Activated CD8-positive, alpha-beta memory T cell treated with anti-CD3 and anti-CD28 coated beads, Interleukin-2, amount 50 U/mL, for 48 hours (primary cell): ENCODE measurements around the gene PRDM16.

Experiments
- DNase-seq: peaks from one replicate; pipeline ENCODE4 v3.0.0-alpha.2; 2020

The PRDM16 gene

GRCh38 chr1:3192361-3192760 is 123.4 kb downstream of the PRDM16 start:
- DNase-seq: no peak

GRCh38 chr1:3192825-3193224 is 123.8 kb downstream of the PRDM16 start:
- DNase-seq: no peak

- no peak for DNase-seq
Observed at GRCh38 chr1:3193811-3194210, 124.8 kb downstream of the PRDM16 start.

GRCh38 chr1:3194760-3195479 is 125.9 kb downstream of the PRDM16 start:
- DNase-seq: no peak

- DNase-seq: no peak
Observed at GRCh38 chr1:3195480-3195815, 126.4 kb downstream of the PRDM16 start.

- no peak for DNase-seq
Observed at GRCh38 chr1:3195966-3196515, 127.0 kb downstream of the PRDM16 start.

- no peak for DNase-seq
Observed at GRCh38 chr1:3196577-3197245, 127.7 kb downstream of the PRDM16 start.

- no peak for DNase-seq
Observed at GRCh38 chr1:3197781-3198316, 128.8 kb downstream of the PRDM16 start.

GRCh38 chr1:3198371-3199271 is 129.6 kb downstream of the PRDM16 start:
- DNase-seq: no peak

GRCh38 chr1:3204725-3205124 is 135.7 kb downstream of the PRDM16 start:
- DNase-seq: no peak

GRCh38 chr1:3205815-3206214 is 136.8 kb downstream of the PRDM16 start:
- no peak for DNase-seq

GRCh38 chr1:3206696-3207095 is 137.7 kb downstream of the PRDM16 start:
- DNase-seq: no peak

- DNase-seq: no peak
Observed at GRCh38 chr1:3207217-3207848, 138.3 kb downstream of the PRDM16 start.

- no peak for DNase-seq
Observed at GRCh38 chr1:3208819-3209200, 139.8 kb downstream of the PRDM16 start.

- DNase-seq: no peak
Observed at GRCh38 chr1:3209201-3209600, 140.2 kb downstream of the PRDM16 start.

- DNase-seq: no peak
Observed at GRCh38 chr1:3211582-3212375, 142.8 kb downstream of the PRDM16 start.

- DNase-seq: no peak
Observed at GRCh38 chr1:3212453-3213355, 143.7 kb downstream of the PRDM16 start.

- DNase-seq: no peak
Observed at GRCh38 chr1:3213730-3214129, 144.7 kb downstream of the PRDM16 start.

GRCh38 chr1:3215198-3216014 is 146.4 kb downstream of the PRDM16 start:
- no peak for DNase-seq

GRCh38 chr1:3216015-3216391 is 147.0 kb downstream of the PRDM16 start:
- no peak for DNase-seq
